ENCODE measurements around the gene SERPINA1.
"Not testable (repeated sequence)": the region's sequence is repeated elsewhere in the genome, so short reads cannot be mapped to it uniquely, and the experiment has no call there.

The SERPINA1 gene

GRCh38 chr14:94369766-94370523 is 18.5 kb downstream of the SERPINA1 start:
- DNase-seq (ENCODE audit: low spot score), result not testable (repeated sequence)

GRCh38 chr14:94368956-94369355 is 19.4 kb downstream of the SERPINA1 start:
- DNase-seq (ENCODE audit: low spot score), result no peak

- no peak for DNase-seq (ENCODE audit: low spot score)
These were observed 20.2 kb downstream of the SERPINA1 start for GRCh38 chr14:94368243-94368590.

- DNase-seq (ENCODE audit: low spot score), result no peak
These were observed 20.8 kb downstream of the SERPINA1 start for GRCh38 chr14:94367347-94368242.

GRCh38 chr14:94366146-94366915 is 22.1 kb downstream of the SERPINA1 start, which contains the start of gene SERPINA2:
TSS of gene SERPINA2 (minus strand) at chr14:94366698.
- no peak for DNase-seq (ENCODE audit: low spot score)

DNA sequence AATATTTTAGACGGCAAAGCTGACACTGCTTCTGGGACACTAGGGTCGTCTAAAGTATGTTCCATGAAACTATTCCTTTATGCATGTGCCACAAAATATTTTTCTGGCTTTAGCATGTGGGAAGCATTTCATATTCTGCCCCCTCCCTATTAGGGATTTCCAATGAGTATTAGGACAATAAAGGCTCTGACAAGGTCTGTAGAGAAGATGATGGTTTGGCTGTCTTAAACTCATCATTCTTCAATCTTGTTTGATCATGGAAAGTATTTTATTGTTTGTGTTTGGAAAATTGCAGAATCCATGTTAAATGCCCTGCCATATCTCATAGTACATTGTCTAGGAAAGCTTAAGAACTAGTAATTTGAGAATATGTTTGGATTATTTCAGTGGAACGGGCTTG is 22.8 kb downstream of the SERPINA1 start:
- DNase-seq (ENCODE audit: low spot score), result no peak

DNA sequence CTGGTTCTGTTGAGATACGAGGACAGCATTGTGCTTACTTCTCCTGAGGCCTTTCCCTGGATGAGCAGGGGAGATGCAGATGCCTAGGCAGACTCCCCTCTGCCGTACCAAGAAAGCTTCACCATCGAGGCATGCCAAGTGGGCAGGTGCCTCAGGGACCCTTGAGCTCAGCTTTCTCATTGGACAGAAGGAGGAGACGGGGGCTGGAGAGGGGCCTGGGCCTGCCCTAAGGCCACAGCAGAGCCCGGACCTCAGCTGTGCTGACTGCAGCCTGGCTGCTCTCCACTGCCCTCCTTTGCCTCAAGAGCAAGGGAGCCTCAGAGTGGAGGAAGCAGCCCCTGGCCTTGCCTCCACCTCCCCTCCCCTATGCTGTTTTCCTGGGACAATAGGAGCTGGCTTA is 23.4 kb downstream of the SERPINA1 start:
- DNase-seq (ENCODE audit: low spot score), result no peak

DNA sequence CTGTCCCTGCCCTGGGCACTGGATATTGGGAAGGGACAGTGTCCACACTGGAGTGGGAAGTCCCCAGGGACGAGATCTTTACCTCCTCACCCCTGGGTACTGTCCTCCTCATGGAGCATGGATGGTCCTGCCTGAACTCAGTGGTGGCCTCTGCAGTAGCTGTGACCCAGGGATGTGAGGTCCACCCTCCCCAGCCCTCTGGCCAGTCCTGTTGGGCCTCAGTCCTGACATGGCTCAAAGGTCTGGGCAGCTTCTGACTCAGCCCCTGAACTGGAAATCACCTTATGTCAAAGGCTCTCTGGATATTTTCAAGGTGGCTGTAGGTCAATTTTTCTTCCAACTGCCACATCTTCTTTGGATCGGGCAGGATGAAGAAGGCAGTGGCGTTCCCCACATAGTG is 24.4 kb downstream of the SERPINA1 start:
- no peak for DNase-seq (ENCODE audit: low spot score)

- DNase-seq (ENCODE audit: low spot score), result no peak
These were observed 25.2 kb downstream of the SERPINA1 start for GRCh38 chr14:94363151-94363624.

DNA sequence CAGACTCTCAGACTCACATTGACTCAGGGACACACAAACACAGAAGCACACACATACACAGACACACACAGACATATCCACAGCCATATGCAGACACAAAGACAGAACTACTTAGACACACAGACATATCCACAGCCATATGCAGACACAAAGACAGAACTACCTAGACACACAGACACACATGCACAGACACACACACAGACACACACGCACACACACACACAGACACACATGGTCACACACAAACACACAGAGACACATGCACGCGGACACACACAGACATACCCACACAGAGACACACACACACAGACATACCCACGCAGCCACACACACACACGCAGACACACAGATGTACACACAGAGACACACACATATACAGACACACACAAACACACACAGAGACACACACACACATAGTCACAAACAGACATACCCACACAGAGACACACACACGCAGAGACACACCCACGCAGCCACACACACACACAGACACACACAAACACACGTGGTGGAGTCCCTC is 25.7 kb downstream of the SERPINA1 start:
- DNase-seq (ENCODE audit: low spot score), result no peak

GRCh38 chr14:94361682-94362081 is 26.7 kb downstream of the SERPINA1 start:
- DNase-seq (ENCODE audit: low spot score), result no peak

- DNase-seq (ENCODE audit: low spot score), result no peak
These were observed 27.3 kb downstream of the SERPINA1 start for GRCh38 chr14:94360945-94361565.

- no peak for DNase-seq (ENCODE audit: low spot score)
These were observed 31.2 kb downstream of the SERPINA1 start for GRCh38 chr14:94357166-94357565.

DNA sequence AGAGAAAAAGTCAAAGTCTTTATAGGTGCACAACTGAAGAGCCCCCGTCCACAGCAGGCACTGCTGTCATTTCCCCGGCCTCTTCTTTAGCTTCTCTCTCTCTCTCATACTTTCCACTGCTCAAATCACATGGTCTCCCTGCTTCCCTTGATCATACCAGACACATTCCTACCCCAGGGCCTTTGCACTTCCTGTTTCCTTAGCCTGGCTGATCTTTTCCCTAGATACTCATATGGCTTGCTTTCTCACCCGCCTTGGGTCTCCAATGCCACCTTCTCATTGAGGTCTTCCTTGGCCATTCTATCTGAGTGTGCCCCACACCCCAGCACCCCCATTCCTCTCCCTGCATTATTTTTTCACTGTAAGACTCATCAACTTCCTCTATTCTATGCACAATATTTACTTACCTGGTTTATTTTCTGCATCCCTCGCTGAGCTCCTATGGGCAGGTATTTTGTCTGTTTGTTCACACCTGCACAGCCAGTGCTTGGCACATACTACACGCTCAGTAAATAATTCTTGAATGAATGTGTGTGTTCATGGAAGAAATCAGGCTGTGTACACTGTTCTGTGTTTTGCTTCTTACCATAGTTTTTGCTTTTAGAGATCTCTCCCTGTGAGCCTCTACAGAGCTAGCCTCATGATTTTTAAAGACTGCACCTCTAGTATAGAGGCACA is 31.9 kb downstream of the SERPINA1 start:
- peak; percentile 1 for DNase-seq (ENCODE audit: low spot score)

GRCh38 chr14:94355191-94355794 is 33.1 kb downstream of the SERPINA1 start:
- peak; percentile 66 for DNase-seq (ENCODE audit: low spot score)

- DNase-seq (ENCODE audit: low spot score), result peak; percentile 0
These were observed 33.7 kb downstream of the SERPINA1 start for GRCh38 chr14:94354638-94355185.

GRCh38 chr14:94354190-94354589 is 34.2 kb downstream of the SERPINA1 start:
- DNase-seq (ENCODE audit: low spot score), result not testable (repeated sequence)

- DNase-seq (ENCODE audit: low spot score), result no peak
These were observed 39.1 kb downstream of the SERPINA1 start for GRCh38 chr14:94349276-94349675.

GRCh38 chr14:94348836-94349235 is 39.6 kb downstream of the SERPINA1 start:
- DNase-seq (ENCODE audit: low spot score), result no peak

- no peak for DNase-seq (ENCODE audit: low spot score)
These were observed 41.6 kb downstream of the SERPINA1 start for GRCh38 chr14:94346841-94347240.

Measured in AG20443 (cell line).